B cell (primary cell): Measurements from ENCODE around the gene HARS2. TPM values are rescaled to one million over a fixed set of nuclear protein-coding genes. Genes with fewer than 3 reads are reported as not detected.
A peak's percentile ranks its signal among the peaks of the same experiment; 100 is the strongest.

Experiments used
- ATAC-seq: fragments of 200-7000 bp; cut with Tn5 transposase; one replicate; pipeline ENCODE4 v1.10.0; 2021; ENCODE audit warnings: low read depth, mild to moderate bottlenecking, moderate number of reproducible peaks, moderate library complexity
- CTCF ChIA-PET: fragments of 350-600 bp; sonication (Branson Sonifier 250); formaldehyde crosslinking; loops from one replicate; lab custom pipeline; 2021; ENCODE audit warnings: antibody characterized with exemption, inconsistent platforms; lab: Charles Lee
- POLR2A ChIA-PET: fragments of 350-600 bp; sonication (Branson Sonifier 250); formaldehyde crosslinking; loops from one replicate; lab custom pipeline; 2021; ENCODE audit warnings: antibody characterized with exemption; lab: Charles Lee
- DNase-seq: peaks from one replicate; pipeline ENCODE4 v3.0.0; 2013
- H2AFZ ChIP-seq: 2 replicates; pipeline ENCODE4 v1.6.1; 2012; ENCODE audit warnings: mild to moderate bottlenecking, low read depth, low read length; ENCODE audit not compliant: insufficient read depth, poor library complexity, severe bottlenecking
- H3K27ac ChIP-seq, 2 donors: 1 replicate in 1 of 2; 2 replicates in 1 of 2; pipeline ENCODE4 v1.5.1; 2012 to 2013; ENCODE audit warnings: low read length in 2 of 2, mild to moderate bottlenecking in 2 of 2, moderate library complexity in 1 of 2
- H3K27me3 ChIP-seq, 4 experiments: fragments of 200-600 bp in 1 of 4; sonication (generic) in 1 of 4; replicated peaks in 1 of 4; 1 replicate in 2 of 4; 2 replicates in 2 of 4; pipeline versions ENCODE4 v1.6.1 to v1.7.0; 2013 to 2016; ENCODE audit warnings: low read length in 3 of 4, mild to moderate bottlenecking in 2 of 4, mixed read lengths in 1 of 4, moderate library complexity in 1 of 4; ENCODE audit not compliant: insufficient read depth in 4 of 4, control insufficient read depth in 3 of 4; ENCODE audit errors: control extremely low read depth in 1 of 4
- H3K36me3 ChIP-seq, 2 experiments: replicated peaks in 1 of 2; 1 replicate in 1 of 2; 2 replicates in 1 of 2; pipeline versions ENCODE4 v1.6.1 to v1.7.1; 2013; ENCODE audit warnings: low read length in 1 of 2; ENCODE audit not compliant: insufficient read depth in 2 of 2, control insufficient read depth in 1 of 2; ENCODE audit errors: control extremely low read depth in 1 of 2, extremely low read depth in 1 of 2
- H3K4me1 ChIP-seq, 2 donors: fragments of 200-600 bp in 1 of 2; sonication (generic) in 1 of 2; 1 replicate in 1 of 2; 2 replicates in 1 of 2; pipeline versions ENCODE4 v1.5.1 to v1.6.1; 2013 to 2017; ENCODE audit warnings: low read length in 2 of 2; ENCODE audit not compliant: control insufficient read depth in 2 of 2, insufficient read depth in 2 of 2
- H3K4me2 ChIP-seq: replicated peaks from 2 replicates; pipeline ENCODE3; 2012; ENCODE audit warnings: mild to moderate bottlenecking, low read depth, low read length; ENCODE audit not compliant: poor library complexity, severe bottlenecking
- H3K4me3 ChIP-seq, 5 experiments: fragments of 200-600 bp in 1 of 5; sonication (generic) in 1 of 5; 1 replicate in 3 of 5; 2 replicates in 2 of 5; pipeline versions ENCODE4 v1.5.1 to v1.7.0; 2011 to 2016; ENCODE audit warnings: low read length in 4 of 5, mild to moderate bottlenecking in 4 of 5, low read depth in 2 of 5, control low read depth in 1 of 5, moderate library complexity in 1 of 5; ENCODE audit not compliant: insufficient read depth in 1 of 5; ENCODE audit errors: control extremely low read depth in 1 of 5, extremely low read depth in 1 of 5
- H3K79me2 ChIP-seq: fragments of 200-600 bp; sonication (generic); one replicate; pipeline ENCODE4 v1.6.0; 2016; ENCODE audit warnings: low read length; ENCODE audit not compliant: control insufficient read depth, insufficient read depth
- H3K9ac ChIP-seq: fragments of 200-600 bp; sonication (generic); 2 replicates; pipeline ENCODE4 v1.6.1; 2017; ENCODE audit warnings: mild to moderate bottlenecking, low read length, moderate library complexity
- H3K9me3 ChIP-seq, 3 donors: one replicate each; pipeline versions ENCODE4 v1.6.1 to v1.7.1; 2013; ENCODE audit warnings: low read length in 2 of 3; ENCODE audit not compliant: control insufficient read depth in 2 of 3, insufficient read depth in 1 of 3; ENCODE audit errors: control extremely low read depth in 1 of 3
- H4K20me1 ChIP-seq: 2 replicates; pipeline ENCODE4 v1.6.0; 2012; ENCODE audit warnings: mild to moderate bottlenecking, low read length; ENCODE audit not compliant: insufficient read depth, control insufficient read depth, poor library complexity, severe bottlenecking
- H3K27ac Mint-ChIP-seq: one replicate; pipeline ENCODE4 v1.8.0; 2021; ENCODE audit warnings: mixed read lengths
- H3K27me3 Mint-ChIP-seq: one replicate; pipeline ENCODE4 v1.8.0; 2021; ENCODE audit warnings: mixed read lengths
- H3K4me1 Mint-ChIP-seq: one replicate; pipeline ENCODE4 v1.8.0; 2021; ENCODE audit warnings: mixed read lengths
- H3K4me3 Mint-ChIP-seq: one replicate; pipeline ENCODE4 v1.8.0; 2021; ENCODE audit warnings: mixed read lengths
- H3K9me3 Mint-ChIP-seq: one replicate; pipeline ENCODE4 v1.8.0; 2022; ENCODE audit warnings: mixed read lengths; ENCODE audit not compliant: insufficient read depth
- CTCF ChIP-seq: fragments of 200-600 bp; IDR thresholded peaks from one replicate; pipeline ENCODE4 v1.8.0; 2022; ENCODE audit warnings: antibody characterized with exemption, mild to moderate bottlenecking
- EZH2 ChIP-seq: IDR thresholded peaks from 2 replicates; pipeline ENCODE4 v1.6.1; 2012; ENCODE audit warnings: borderline replicate concordance, low read depth, mild to moderate bottlenecking, moderate library complexity, low read length; ENCODE audit not compliant: insufficient read depth, poor library complexity, severe bottlenecking
- WGBS: methylation state at CpG from one replicate; pipeline ENCODE4 v1.1.5; 2013; ENCODE audit warnings: missing lambda C conversion rate; ENCODE audit not compliant: insufficient coverage; 5-methylcytosine and 5-hydroxymethylcytosine counted together
- intact Hi-C: fragments of 100-400 bp; cut with micrococcal nuclease; formaldehyde crosslinking; loops from one replicate; pipeline ENCODE4 v1.10.0; 2022
- polyA plus RNA-seq: library from polyadenylated mRNA; depleted of rRNA; stranded (reverse); fragments of >200 nt; gene quantifications from 2 replicates; pipeline ENCODE4 v1.2.3, GENCODE V29; 2012
- total RNA-seq, 2 donors: library from RNA; stranded (reverse); fragments of 120-200 nt in 1 of 2; gene quantifications; 1 replicate in 1 of 2; 2 replicates in 1 of 2; pipeline versions ENCODE4 v1.2.3 to v1.2.4, GENCODE V29; 2013 to 2022

HARS2 gene
- total and polyA plus RNA-seq, 2 donors (not counting 1 experiment from before 2014, with no cell fraction given): 27.3 to 68.0 TPM

DNA sequence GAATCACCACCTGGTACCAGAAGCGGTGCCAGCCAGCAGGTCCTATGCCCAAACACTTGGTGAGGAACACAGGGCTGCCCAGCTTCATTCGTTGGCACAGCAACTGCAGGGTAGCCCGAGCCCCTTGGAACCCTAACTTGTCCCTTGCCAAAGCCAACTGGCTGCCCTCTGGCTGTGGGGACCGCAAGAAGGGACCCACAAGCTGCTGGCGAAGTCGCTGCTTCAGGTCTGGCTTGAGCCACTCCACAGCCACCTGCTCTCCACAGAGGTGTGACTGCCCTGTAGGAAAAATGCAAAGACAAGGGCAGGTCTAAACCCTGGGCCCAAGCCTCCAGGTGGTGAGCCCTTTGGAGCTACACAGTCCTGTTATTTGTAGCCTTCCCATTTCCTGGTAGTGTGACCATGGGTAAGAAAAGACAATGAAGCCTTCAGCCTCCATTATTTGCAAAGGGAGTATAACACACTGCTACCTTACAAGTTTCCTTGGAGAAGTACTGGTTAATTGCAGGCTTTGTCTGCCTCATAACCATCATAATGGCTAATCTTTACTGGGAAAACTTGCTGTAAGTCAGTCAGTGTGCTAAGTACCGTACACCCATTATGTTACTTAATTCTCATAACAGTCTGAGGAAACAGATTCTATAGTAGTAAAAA lies 19.7 kb upstream of the HARS2 start:
- no peaks in the 10 kb centered on the region for H3K27me3 Mint-ChIP-seq
- TF ChIP-seq CTCF (no peak), EZH2 (no peak)
- WGBS: 95% methylated on average over 4 of the region's 7 CpGs
- Histone ChIP-seq H3K27me3 (no peaks in the 10 kb centered on the region), H3K79me2 (peaks cover 29% of the 10 kb centered on the region), H3K27ac (no peak overlapping the region), H2AFZ (no peak overlapping the region), H3K9ac (no peak overlapping the region), H4K20me1 (peaks cover 9% of the 10 kb centered on the region), H3K4me3 (no peak overlapping the region), H3K4me2 (no peak overlapping the region), H3K36me3 (peaks cover 0 to 71% of the 10 kb centered on the region in 2 experiments), H3K9me3 (peaks cover 0 to 7% (median 0%) of the 10 kb centered on the region in 3 donors), H3K4me1 (peaks cover 0 to 2% of the 10 kb centered on the region in 2 donors)
- intact Hi-C loops: no loop called here
- POLR2A ChIA-PET: no interaction called here
- H3K4me1 Mint-ChIP-seq: peaks cover 14% of the 10 kb centered on the region
- H3K4me3 Mint-ChIP-seq: no peak overlapping the region
- H3K9me3 Mint-ChIP-seq: no peaks in the 10 kb centered on the region
- CTCF ChIA-PET: no interaction called here
- H3K27ac Mint-ChIP-seq: no peak overlapping the region
- DNase-seq (no peak), ATAC-seq (no peak)

DNA sequence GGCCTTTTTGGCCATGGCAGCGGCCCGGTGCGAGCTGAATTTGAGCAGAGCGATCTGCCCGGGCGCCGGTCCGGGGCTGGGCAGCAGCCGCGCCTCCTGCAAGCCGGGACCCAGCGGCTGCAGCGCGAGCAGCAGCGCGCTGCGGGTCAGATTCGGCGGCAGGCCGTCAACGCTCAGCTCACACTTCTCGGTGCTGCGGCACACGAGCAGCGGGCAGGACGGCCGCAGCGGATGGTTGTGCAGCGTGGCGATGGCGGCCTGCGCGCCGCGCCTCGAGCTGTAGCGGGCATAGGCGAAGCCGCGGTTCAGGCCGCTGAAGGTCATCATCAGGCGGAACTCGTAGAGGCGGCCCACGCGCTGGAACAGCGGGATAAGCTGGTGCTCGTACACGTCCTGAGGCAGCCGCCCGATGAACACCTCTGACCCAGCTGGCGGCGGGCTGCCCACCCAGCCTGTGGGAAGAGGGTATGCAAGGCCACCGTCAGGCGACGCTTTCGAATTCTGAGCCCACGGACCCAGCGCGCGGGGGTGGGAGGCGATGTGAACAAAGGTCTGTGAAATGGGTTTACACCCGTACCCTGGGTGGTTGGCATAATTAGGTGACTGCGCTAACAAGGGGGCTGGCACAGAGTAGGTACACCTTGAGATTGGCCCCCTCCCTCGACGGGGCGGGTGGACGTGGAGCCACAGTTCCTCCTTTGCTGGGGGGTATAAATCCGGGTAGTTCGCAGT lies 18.6 kb upstream of the HARS2 start:
- no peaks in the 10 kb centered on the region for H3K9me3 Mint-ChIP-seq
- CTCF ChIA-PET: no interaction called here
- intact Hi-C loops: no loop called here
- Histone ChIP-seq H3K4me2 (no peak overlapping the region), H3K79me2 (peaks cover 20% of the 10 kb centered on the region), H3K9ac (no peak overlapping the region), H3K27me3 (no peaks in the 10 kb centered on the region), H3K27ac (no peak overlapping the region), H2AFZ (no peak overlapping the region), H3K9me3 (peaks cover 0 to 7% (median 0%) of the 10 kb centered on the region in 3 donors), H3K36me3 (peaks cover 0 to 74% of the 10 kb centered on the region in 2 experiments), H3K4me3 (no peak overlapping the region), H4K20me1 (peaks cover 2% of the 10 kb centered on the region), H3K4me1 (no peaks in the 10 kb centered on the region)
- ATAC-seq (no peak), DNase-seq (peak; percentile 30)
- no peak overlapping the region for H3K4me3 Mint-ChIP-seq
- 96% methylated on average over 69 of the region's 70 CpGs for WGBS
- H3K27ac Mint-ChIP-seq: no peak overlapping the region
- no peak for TF ChIP-seq CTCF
- TF ChIP-seq EZH2: no peak
- POLR2A ChIA-PET: interaction anchor here (0.9 kb wide), 1 partner anchor 8 kb away, joined by 3 read pairs; the partner anchor contains the start of gene WDR55
- H3K4me1 Mint-ChIP-seq: peaks cover 4% of the 10 kb centered on the region
- no peaks in the 10 kb centered on the region for H3K27me3 Mint-ChIP-seq
